ENCODE measurements around the gene PDE1C.
"Not testable (repeated sequence)": the region's sequence is repeated elsewhere in the genome, so short reads cannot be mapped to it uniquely, and the experiment has no call there.

PDE1C gene

DNA sequence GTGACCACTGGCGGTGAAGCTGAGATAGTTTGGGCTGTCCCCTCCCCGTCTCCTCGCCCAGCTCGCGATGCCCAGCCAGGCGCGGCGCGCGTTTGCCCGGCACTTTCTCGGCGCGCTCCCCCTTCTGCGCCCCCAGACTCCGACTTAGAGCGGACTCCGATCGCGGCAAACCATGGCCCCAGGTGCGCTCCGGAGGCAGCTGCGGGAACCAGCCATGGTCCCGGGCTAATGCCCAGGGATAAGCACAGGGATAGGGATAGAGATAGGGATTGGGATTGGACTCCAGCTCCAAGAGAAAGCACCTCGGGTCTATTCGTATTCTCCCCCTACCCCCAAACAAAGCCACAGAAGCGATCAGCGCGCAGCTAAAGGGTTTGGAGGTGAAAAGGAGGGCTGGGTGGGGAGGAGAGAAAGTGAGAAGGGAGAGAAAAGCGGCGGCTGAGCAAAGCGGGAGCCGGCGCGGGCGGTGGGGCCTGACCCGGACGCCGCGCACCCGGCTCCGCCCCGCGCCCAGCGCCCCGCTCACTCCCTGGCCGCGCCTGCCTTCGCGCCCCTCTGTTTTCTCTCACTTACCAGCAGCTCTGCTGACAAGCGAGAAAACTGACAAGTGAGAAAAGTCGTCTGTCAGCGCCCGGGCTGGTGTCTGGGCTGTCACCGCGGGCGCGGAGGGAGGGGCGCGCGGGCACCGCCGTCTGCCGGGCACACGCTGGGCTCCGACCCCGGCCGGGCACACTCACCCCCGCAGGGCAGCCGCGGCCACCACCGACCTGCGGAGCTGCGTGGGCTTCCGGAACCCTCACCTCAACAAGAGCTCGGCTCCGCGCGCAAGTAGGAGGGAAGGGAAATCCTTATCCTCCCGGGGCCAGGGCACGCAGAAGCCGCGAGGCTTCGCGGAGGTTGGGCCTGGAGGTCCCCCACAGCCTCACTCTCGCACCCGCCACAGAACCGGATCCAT, at the start of gene PDE1C:
Gene PDE1C (minus strand): TSS at position 2 of the 955 bp plus-strand sequence.
- DNase-seq, result no peak

DNA sequence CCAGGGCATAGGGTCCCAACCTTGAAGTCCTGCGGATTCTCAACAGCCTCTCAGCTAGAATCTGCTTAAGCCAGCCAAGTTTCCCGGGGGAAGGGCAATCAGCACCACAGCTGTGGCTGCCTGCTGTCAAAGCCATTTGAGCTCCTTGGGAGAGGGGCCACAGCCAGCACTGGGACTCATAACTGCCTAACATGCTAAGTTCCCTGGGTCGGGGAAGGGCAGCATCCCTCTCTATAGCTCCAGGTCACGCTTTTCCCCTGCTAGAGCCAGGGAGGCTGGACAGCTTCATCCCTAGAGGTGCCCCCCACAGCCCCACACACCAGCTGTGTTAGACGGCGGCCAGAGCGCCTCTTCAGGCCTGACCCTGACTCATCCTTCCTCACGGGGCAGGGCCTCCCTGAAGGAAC, 49.6 kb upstream of the PDE1C start:
- no peak for DNase-seq

DNA sequence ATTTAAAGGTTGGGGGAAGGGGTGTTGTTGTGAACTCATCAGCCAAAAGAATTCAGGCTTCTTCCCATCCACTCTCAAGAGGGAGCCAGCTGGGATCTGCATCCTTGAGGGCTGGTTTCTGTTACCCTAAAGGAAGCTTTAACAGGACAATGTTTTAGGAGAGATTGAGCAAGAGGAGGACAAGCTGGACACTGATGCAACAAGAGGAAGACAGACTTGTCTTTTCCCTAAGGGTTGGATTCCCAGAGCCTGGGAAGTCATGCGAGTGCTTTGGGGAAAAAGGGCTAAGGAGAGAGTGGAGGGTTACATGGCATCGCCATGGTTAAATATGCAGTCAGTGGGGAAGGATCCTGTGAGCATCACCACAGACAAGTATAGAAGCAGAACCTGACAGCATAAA, 47.6 kb upstream of the PDE1C start:
- no peak for DNase-seq

DNA sequence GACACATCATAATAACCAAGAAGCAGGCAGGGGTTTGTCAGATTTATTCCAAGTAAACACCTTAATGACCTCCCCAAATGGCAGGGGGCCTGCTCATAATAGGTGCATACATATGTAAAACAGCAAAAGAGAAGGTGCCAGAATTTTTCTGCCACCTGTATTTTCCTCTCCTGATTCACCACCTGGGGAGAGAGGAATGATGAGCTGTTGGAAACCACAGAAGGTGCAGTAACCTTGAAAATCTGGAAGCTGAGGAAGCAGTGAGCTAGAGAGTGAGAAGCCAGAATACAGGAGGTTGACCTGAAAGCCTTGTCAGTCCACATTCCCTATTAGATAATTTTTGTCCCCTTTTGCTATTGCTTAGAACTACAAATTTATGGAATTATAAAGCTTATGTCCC, 46.2 kb upstream of the PDE1C start:
- no peak for DNase-seq

DNA sequence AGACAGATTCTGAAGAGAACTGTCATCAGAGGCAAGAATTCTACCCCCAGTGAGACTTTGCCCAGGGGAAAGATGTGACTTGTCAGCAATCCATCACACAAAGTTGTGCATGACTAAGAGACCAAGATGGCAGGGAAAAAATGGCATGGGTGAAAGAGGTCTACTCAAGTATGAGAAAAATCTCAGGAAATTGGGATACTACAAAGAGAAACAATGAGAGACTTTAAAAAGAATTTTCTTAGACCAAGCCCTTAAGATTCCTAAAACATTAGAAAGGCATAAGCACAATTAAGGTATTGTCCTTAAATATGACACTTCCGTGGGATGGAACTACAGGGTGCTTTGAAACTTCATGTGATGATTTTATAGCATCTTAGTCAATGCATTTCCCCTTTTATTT, 45.6 kb upstream of the PDE1C start:
- no peak for DNase-seq

DNA sequence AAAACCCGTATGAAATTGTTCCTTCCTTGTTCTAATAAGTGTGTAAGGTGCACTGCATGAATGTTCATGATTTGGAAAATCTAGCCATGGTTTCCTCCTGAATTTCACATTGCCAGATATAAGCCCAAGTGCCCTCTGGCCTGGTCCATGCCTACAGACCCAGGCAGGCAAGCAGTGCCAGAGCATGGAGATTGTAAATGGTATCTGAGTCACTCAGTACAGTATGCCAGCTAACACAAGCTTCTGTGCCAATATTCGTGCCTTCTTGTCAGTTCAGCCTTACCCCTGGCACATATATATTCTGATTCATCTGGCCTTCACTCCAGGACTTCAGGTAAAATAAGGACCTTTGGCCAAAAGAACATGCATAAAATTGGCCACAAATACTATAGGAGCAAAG, 38.4 kb upstream of the PDE1C start:
- DNase-seq, result no peak

DNA sequence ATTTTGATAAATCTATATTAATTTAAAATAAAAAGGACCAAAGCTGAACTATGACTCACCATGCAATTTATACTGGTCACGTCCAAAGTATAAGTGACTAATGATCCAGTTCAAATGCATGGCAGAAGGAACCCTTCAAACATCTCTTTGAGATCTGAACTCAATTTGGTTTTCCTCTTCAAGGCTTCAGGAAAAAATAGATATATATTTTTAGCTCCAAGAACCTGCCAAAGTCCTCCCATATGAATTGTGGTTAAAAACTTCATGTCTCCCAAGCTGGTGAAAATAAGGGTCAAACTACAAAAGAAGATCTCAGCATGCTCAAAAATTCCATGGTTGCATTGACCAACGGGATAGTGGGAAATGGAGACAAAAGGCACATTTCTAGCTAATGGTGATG, 34.6 kb upstream of the PDE1C start:
- no peak for DNase-seq

DNA sequence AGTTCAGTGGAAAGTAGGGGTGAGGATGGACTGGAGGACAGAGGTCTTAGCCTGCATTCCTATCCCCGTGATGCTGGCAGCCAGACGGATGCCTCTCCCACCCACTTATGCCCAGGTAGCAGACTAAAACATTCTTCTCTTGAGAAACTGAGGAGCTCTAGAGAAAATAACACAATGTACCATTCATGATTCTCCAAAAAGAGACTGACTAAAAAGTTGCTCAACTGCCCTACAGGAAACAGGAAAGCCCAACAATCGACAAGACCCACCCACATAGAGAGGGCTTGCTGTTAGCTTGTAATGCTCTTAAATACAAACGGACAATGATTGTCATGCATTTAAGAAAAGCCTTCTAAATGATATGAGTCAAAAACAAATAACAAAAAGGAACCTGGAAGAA, 33.2 kb upstream of the PDE1C start:
- no peak for DNase-seq

DNA sequence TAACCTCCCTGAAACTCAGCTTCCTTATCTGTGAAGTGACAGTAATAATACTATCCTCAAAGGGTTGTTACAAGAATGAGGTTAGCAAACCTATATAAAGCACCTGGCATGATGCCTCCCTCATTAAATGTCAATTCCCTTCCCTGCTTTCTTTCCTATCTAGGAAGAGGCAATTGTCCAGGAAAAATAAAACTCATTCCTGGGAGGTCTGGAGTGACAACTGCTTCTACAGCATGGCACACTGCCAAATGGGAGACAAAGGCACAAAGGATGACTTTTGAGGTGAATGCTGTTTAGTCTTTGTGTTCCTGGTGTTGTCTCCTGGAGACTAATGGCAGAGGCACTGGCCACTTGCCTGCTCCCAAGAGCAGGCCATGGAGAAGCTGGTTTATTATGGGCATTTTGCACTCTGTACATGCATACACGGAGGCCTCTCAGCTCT, 32.2 kb upstream of the PDE1C start:
- DNase-seq, result no peak

DNA sequence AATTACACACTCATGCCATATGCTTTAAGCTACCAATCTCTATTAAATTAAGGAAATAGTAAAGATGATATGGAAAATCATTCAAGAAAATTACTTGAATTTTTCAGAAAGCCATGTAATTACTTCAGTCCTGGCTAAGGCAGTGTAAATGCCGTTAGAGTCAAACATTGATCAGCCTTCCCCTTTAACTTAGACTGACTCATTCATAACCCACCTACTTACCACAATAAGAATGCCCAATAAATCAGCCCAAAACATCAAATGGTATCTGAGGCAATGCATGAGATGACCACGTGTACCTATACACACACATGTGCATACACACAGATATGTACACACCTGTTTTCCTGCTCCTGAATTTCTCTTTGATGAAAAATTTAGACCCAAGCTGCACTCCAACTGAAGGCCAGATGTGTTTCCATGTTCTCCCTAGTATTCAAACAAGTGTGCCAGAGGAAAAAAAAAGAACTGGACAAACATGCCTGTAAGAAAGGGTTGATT, 30.2 kb upstream of the PDE1C start:
- no peak for DNase-seq

DNA sequence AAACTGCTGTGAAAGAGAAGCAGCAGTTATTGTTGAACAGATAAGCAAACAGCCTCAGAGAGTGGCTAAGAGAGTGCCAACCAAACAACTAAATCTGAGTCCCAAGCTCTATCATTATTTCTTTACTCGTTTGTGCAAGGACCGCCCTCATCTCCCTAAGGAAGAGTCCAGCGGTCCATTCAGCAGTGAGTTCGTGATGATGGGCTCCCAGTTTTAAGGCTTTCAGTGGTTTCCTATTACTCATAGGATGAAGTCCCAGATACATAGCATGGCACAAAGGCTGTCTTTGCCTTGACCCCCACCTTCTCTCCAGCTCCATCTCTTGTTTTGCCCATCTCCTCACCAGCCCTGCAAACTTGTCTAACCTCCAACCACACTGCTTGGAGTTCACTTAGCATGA, 24.3 kb upstream of the PDE1C start:
- no peak for DNase-seq

DNA sequence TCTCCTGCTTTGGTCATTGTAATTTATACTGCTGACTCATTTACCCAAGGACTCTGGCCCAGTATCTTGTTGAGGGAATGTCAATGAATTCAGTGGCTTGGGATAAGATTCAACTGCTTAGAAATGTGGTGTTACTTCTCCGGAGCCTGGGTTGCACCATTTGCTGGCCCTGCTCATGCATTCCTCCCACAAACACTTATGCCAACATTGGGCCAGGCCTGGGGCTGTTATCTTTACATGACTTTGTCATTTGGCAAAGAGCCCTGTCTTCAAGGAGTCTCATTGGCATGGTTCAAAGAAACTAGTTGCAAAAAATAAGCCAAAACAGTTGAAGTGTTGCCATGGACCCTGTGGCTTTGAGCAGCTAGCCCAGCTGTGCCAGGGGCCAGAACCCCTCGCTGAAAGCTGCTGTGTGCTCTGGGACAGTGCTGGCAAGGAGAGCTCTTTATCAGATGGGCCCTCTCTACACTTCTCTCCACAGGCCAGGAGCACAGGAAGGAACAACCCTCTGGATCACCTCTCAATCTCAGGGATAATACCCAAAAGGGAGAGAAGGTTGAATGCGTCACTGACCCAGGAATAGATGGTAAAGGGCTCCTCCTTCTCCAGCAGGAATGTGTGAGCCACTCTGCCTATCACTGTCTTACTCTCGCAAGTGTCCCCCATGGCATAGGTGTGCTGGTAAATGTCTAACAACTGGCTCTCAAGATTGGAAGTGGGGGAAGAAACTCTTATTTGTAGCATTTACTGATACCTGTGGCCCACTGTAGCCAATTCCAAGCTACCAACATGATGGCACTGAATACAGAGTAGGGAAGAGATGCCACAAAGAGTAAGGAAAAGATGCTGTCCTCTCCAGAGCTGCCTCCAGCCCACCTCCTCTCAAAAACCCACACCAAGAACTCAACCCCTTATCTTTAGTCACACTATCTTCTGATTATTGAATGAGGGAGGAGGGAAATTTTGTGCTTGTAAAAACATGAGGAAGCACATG, 23.5 kb upstream of the PDE1C start:
- no peak for DNase-seq

DNA sequence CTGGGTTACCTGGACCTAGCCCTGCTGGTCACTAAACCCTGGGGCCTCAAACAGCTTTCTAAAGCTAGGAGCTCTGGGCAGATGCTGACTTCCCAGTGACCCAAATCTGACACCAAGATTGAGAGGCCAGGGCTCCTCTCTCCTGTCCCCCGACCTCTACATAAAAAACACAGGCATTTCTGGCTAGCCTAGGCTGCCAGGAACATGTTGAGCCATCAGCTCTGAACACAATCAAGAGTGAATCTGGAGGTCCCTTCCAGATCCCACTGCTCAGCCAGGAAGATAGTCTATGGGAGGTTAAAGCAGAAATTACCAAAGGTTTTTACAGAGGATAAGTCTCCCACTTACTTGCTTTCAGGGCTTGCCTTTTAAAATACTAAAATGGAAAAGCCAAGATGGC, 22.1 kb upstream of the PDE1C start:
- DNase-seq, result no peak

DNA sequence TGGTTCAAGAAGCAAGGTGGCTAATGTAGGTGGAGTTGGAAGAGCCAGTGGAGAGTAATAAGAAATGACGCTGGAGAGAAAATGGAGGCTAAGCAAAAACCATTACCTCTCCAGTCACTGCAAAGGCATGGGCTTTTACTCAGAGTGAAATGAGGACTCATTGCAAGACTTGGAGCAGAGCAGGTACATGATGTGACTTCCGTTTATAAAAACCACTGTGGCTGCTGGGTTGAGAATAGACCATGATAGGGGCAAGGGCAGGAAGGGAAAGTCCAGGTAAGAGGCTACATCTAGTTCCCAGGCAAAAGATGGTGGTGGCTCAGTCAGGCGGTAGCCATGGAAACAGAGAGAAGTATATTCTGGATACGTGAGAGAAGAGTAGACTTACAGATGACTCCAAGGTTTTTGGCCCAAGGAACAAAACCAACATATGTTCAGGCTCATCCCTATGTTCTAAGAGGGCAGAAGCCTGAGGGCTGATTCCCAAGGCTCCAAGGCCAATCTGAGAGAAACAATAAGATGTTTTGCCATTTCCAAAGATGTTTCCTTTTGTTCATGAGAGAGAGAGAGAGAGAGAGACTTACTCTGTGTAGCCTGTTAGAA, 21.5 kb upstream of the PDE1C start:
- DNase-seq, result no peak

DNA sequence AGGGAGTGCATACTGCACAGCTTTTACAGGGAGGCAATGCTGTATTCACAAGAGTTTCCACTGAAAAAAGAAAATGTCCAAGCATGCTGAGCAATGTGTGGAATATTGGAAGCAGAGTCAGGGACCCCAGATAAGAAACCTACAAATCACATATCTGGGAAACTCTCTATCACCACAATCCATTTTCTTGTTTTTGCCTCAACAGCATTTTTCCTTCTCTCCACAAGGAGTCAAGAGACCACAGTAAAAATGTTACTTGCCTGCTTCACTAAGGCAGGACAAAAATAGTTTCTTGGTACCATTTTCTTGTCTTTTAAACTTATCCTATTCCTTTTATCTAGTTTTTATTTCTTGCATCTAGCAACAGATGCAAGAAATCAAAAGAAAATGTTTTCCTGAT, 19.5 kb upstream of the PDE1C start:
- DNase-seq, result no peak

DNA sequence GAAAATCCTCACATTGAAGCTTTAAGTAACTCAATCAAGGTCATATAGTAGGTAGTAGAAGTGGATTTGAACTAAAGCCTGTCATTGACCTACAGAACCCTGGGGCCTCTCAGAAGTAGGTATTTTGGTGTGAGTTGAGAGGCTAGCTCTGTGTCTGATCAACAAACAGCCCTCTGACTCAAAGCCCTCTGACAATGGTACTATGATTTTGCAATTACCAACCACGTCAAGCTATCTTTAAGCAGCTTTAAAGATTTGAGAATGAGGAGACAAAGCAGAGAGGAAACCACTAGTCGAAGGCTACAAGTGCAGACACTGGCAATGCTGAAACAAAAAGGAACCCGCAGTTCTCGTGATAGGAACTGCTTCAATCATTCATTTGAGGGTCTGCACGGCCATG, 19.0 kb upstream of the PDE1C start:
- no peak for DNase-seq

DNA sequence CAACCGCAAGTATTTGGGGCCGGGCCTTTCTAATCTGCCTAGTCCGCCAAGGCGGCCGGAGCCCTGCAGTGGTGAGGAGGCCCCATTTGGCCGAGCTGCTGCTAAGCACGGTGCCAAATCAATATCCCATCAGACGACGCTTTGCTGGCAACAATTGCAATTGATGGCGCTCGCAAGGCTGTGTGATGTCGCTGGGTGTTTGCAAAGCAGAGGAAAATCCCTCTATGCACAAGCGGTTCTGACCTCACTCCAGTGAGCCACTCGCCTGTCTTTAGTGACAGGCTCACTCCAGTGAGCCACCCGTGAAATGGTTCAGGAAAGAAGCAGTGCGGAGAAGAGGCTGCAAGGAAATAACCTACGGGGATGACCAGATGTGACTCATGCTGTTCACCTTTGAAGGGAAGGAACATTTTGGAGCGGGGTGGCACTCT, 18.3 kb upstream of the PDE1C start:
- no peak for DNase-seq

DNA sequence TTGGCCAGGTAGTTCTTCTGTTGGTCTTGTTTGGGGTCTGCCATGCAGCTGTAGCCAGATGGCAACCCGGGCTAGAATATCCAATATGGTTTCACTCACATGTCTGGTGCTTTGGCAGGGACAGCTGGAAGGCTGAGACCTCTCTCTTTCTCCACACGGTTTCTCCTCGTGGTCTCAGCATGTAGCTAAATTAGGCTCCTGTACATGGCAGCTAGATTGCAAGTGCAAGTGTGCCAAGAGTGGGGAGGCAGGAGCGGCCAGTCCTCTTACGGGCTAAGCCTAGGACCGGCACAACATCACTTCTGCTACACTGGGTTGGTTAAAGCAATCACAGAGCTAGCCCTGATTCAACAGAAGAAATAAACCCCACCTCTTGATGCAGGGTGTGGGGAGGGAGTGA, 9.3 kb upstream of the PDE1C start:
- DNase-seq, result no peak

DNA sequence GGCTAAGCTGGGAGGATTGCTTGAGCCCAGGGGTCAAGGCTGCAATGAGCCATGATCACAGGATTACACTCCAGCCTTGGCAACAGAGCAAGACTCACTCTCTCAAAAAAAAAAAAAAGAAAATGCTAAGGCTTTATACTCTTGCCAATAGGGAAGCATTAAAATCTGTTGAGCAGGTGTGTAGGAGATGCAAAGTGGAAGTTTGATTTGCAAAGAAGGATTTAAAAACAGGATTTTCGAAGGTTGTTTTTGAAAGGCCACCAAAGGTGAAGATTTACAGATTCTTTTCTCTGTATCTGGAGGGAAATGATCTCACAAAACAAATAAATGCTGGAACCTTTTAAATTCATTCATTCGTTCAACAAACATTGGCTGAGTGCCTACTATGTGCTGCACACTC, 8.6 kb upstream of the PDE1C start:
- DNase-seq, result no peak

DNA sequence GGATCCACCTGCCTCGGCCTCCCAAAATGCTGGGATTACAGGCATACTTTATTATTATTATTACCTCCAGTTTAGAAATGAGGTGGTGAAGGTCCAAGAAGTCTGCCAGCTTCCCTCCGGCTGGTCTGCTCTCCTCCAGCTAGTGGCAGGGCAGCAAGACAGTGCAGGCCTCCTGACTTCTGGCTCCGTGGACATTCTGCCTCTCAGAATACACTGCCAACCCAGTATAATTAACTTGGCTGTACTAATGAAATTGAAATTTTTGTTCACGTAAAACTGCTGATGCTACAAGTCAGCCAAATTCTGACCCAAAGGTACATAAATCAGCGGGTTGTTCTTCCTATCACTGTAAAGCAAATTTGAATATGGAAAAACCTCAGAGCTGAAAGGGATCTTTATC, 7.6 kb upstream of the PDE1C start:
- DNase-seq, result no peak

DNA sequence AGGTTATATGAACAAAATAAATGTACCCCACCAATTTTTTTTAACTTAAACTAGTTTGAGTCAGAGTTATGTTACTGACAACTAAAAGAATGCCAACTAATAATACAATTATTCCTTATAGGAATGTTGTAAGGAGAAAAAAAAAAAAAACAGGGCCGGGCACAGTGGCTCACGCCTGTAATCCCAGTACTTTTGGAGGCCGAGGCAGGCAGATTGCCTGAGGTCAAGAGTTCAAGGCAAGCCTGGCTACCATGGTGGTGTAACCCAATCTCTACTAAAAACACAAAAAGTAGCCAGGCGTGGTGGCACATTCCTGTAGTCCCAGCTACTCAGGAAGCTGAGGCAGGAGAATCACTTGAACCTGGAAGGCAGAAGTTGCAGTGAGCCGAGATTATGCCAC, 6.6 kb upstream of the PDE1C start:
- not testable (repeated sequence) for DNase-seq

DNA sequence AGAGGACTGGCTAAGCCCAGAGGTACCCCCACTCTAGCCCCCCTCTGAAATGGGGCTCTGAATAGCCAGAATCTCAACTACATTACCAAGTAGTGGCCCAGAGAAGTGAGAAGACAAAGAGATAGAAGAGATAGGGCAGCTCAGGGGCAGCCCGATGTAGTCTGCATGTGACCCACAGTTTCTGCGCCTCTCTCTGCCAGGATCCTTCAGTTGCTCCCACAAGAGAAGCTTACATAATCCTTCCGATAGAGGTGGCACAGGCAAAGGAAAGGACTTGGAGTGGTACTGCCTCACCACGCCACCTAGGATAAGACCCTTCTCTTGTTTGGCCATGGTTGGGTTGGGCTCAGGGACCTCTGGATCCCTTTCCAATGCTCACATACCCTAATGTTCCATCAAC, 5.4 kb upstream of the PDE1C start:
- no peak for DNase-seq

Data from stimulated activated CD4-positive, alpha-beta T cell treated with anti-CD3 and anti-CD28 coated beads, Interleukin-2, amount 100 ng/mL, for 48 hours (primary cell).